Lower leg skin (tissue), 4 donors: ENCODE data around the gene TENT5D. TPM values are rescaled to one million over a fixed set of nuclear protein-coding genes. Genes with fewer than 3 reads are reported as not detected.
"Not testable (repeated sequence)": the region's sequence is repeated elsewhere in the genome, so short reads cannot be mapped to it uniquely, and the experiment has no call there.

Experiments used
- DNase-seq, 2 donors: peaks; one replicate each; pipeline ENCODE4 v3.0.0-alpha.2; 2019; ENCODE audit warnings: low spot score in 2 of 2
- H3K4me3 ChIP-seq: fragments of 200-600 bp; sonication (generic); 2 replicates; pipeline ENCODE4 v1.5.1; 2017; ENCODE audit warnings: mild to moderate bottlenecking, low read depth; ENCODE audit not compliant: poor library complexity, severe bottlenecking
- POLR2A ChIP-seq, 2 donors: fragments of 450-650 bp; IDR thresholded peaks; one replicate each; pipeline ENCODE4 v1.6.1; 2016 to 2017; ENCODE audit warnings: antibody characterized with exemption in 2 of 2, mild to moderate bottlenecking in 1 of 2, moderate library complexity in 1 of 2
- WGBS, 2 donors: methylation state at CpG; one replicate each; pipeline ENCODE4 v1.1.5; 2018; 5-methylcytosine and 5-hydroxymethylcytosine counted together
- intact Hi-C: fragments of 100-400 bp; cut with DNase I; formaldehyde crosslinking; loops from one replicate; pipeline ENCODE4 v1.15.0; 2023; ENCODE audit warnings: low total_unique reads
- total RNA-seq, 4 donors: library from RNA; depleted of rRNA; stranded (reverse); fragments of >200 nt; gene quantifications; one replicate each; pipeline ENCODE4 v1.1.0, GENCODE V29; 2016
- TF ChIP-seq, protein P1 (sequence below), 3 donors: fragments of 450-650 bp; IDR thresholded peaks; one replicate each; pipeline ENCODE4 v1.5.1; 2016; ENCODE audit warnings: antibody characterized with exemption in 3 of 3, mild to moderate bottlenecking in 3 of 3, moderate library complexity in 2 of 3

Gene TENT5D
- total RNA-seq, 4 donors from 2014 or later, result 0.07 TPM; not detected in 3

DNA sequence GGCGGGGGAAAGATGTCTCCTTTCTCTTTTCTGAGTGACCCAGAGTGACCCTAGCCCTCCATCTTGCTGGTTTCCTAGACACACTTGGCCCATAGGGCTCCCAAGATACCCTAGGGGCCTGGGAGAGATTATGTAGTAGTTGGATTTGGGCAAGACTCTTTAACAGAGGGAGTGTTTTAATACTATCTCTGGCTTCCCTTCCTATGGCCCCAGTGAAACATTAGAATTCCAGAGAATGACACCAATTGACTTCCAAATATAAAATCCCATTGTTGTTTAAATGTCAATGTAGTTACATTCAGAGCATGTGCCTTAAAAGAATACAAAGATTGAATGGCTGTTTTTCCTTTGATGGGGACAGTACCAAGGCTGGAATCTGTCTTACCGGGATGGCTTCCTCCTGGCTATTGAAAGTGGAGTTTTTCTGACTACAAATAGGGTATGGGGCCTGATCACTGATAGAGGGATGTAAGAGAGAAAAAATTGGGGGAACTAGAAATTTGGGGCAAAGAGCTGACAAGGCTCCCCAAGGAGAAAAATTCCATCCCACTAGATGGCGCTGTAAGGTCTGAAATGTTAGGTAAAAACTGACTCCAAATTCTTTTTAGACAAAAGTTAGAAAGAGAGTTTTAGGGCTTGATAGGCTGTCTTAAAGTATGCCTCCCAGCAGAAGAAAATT lies 10.7 kb downstream of the TENT5D start:
- intact Hi-C loops, result no loop called here
- TF ChIP-seq, protein P1, sequence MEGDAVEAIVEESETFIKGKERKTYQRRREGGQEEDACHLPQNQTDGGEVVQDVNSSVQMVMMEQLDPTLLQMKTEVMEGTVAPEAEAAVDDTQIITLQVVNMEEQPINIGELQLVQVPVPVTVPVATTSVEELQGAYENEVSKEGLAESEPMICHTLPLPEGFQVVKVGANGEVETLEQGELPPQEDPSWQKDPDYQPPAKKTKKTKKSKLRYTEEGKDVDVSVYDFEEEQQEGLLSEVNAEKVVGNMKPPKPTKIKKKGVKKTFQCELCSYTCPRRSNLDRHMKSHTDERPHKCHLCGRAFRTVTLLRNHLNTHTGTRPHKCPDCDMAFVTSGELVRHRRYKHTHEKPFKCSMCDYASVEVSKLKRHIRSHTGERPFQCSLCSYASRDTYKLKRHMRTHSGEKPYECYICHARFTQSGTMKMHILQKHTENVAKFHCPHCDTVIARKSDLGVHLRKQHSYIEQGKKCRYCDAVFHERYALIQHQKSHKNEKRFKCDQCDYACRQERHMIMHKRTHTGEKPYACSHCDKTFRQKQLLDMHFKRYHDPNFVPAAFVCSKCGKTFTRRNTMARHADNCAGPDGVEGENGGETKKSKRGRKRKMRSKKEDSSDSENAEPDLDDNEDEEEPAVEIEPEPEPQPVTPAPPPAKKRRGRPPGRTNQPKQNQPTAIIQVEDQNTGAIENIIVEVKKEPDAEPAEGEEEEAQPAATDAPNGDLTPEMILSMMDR (IDR thresholded peaks at IDR 0.05), result no peak
- TF ChIP-seq POLR2A (IDR thresholded peaks at IDR 0.05), result no peak
- H3K4me3 ChIP-seq, result no peak overlapping the region
- DNase-seq, result no peak
- WGBS, 2 donors, result 62 to 64% methylated on average over 3 of the region's 3 CpGs

DNA sequence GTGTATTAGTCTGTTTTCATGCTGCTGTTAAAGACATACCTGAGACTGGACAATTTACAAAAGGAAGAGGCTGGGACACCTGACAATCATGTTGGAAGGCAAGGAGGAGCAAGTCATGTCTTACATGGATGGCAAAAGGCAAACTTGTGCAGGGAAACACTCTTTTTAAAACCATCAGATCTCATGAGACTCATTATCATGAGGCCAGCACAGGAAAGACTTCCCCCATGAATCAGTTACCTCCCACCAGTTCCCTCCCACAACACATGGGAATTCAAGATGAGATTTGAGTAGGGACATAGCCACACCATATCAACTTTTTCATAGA lies 11.2 kb downstream of the TENT5D start:
- intact Hi-C loops, result no loop called here
- TF ChIP-seq POLR2A (IDR thresholded peaks at IDR 0.05), result no peak
- TF ChIP-seq, protein P1 (IDR thresholded peaks at IDR 0.05), result no peak
- H3K4me3 ChIP-seq, result no peak overlapping the region
- no peak for DNase-seq

DNA sequence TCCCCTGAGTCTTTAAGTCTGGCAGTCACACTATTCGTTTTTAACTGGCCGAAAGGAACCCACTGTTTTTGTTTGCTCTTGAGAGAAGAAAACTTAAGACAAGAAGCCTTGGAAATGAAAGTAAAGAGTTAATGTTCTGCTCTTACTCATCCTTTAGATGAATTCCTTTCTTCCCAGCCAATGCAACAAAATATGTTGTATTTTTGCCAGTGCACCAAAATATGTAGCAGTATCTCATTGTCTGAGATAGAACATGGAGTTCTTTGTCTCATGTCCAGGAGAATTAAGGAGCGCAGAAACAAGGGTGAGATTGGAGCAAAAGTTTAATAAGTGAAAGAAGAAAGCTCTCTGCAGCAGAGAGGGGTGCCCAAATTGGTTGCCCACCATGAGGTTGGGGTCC lies 12.2 kb downstream of the TENT5D start:
- DNase-seq, result no peak
- TF ChIP-seq POLR2A (IDR thresholded peaks at IDR 0.05), result no peak
- TF ChIP-seq, protein P1 (IDR thresholded peaks at IDR 0.05), result no peak
- 75 to 81% methylated on average over 3 of the region's 3 CpGs for WGBS, 2 donors
- intact Hi-C loops, result no loop called here
- H3K4me3 ChIP-seq, result no peak overlapping the region

DNA sequence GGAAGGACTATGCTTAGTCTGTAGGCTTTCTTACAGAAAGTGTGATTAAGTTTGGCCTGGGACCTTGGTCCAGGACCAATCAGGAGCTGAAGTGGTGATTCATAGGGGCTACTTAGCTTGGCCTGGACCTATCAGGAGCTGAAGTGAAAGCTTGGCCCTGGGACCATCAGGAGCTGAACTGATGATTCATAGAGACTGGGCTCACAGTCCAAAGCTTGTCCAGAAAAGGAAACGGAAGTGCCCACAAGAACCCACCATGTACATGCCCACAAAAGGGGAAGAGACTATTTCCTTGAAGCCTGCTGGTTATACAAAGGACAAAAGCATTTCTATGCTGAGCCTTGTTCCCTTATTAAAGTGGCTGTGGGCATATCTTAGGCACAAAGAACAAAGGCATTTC lies 12.6 kb downstream of the TENT5D start:
- DNase-seq, result no peak
- no peak overlapping the region for H3K4me3 ChIP-seq
- 40 to 57% methylated on average over 1 of the region's 1 CpG for WGBS, 2 donors
- intact Hi-C loops, result no loop called here
- TF ChIP-seq, protein P1 (IDR thresholded peaks at IDR 0.05), result no peak
- TF ChIP-seq POLR2A (IDR thresholded peaks at IDR 0.05), result no peak

DNA sequence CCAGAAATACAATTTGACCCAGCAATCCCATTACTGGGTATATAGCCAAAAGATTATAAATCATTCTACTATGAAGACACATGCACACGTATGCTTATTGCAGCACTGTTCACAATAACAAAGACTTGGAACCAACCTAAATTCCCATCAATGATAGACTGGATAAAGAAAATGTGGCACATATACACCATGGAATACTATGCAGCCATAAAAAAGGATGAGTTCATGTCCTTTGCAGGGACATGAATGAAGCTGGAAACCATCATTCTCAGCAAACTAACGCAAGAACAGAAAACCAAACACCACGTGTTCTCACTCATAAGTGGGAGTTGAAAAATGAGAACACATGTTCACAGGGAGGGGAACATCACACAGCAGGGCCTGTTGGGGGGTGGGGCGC lies 47.9 kb downstream of the TENT5D start:
- DNase-seq, intact Hi-C loops, H3K4me3 ChIP-seq: not testable (repeated sequence)
- 69 to 82% methylated on average over 4 of the region's 4 CpGs for WGBS, 2 donors

DNA sequence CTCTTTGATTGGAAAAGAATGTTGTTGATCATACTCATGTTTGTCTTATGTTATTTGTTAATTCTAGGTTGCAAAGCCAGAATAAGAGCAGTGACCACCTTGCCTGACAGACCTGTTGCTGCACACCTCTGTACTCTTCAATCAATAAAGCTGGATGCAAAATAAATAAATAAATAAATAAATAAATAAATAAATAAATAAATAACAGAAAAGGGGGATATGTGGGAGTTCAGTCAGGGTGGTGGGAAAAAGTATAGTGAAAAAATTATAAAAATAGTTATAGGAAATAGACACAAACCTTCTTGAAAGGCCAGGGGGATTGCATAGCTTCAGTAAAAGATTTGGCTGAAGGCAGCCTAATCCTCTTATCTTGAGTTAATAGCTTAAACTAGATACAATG lies 51.3 kb downstream of the TENT5D start:
- DNase-seq, result no peak
- H3K4me3 ChIP-seq, result no peak overlapping the region
- intact Hi-C loops, result no loop called here
- no peak for TF ChIP-seq POLR2A (IDR thresholded peaks at IDR 0.05)
- TF ChIP-seq, protein P1 (IDR thresholded peaks at IDR 0.05), result no peak
